GM12865 (cell line): ENCODE data around the gene FAM222A.

Experiments
- DNase-seq: peaks from one replicate; pipeline ENCODE4 v3.0.0; 2010; ENCODE audit warnings: low read depth
- H3K4me3 ChIP-seq: 2 replicates; pipeline ENCODE4 v1.5.1; 2011; ENCODE audit warnings: mild to moderate bottlenecking, low read depth, low read length, control low read depth
- CTCF ChIP-seq: IDR thresholded peaks from 2 replicates; pipeline ENCODE4 v1.5.1; 2011; ENCODE audit warnings: low read length, control low read depth, low read depth, inconsistent platforms; ENCODE audit not compliant: insufficient read depth; ENCODE audit errors: missing control alignments

Gene FAM222A

GRCh38 chr12:109811624-109811995, 98.0 kb downstream of the FAM222A start:
- no peak for DNase-seq
- H3K4me3 ChIP-seq: no peak overlapping the region
- TF ChIP-seq CTCF: no peak

GRCh38 chr12:109813810-109814416, 100.3 kb downstream of the FAM222A start:
- H3K4me3 ChIP-seq: no peak overlapping the region
- no peak for TF ChIP-seq CTCF
- no peak for DNase-seq

DNA sequence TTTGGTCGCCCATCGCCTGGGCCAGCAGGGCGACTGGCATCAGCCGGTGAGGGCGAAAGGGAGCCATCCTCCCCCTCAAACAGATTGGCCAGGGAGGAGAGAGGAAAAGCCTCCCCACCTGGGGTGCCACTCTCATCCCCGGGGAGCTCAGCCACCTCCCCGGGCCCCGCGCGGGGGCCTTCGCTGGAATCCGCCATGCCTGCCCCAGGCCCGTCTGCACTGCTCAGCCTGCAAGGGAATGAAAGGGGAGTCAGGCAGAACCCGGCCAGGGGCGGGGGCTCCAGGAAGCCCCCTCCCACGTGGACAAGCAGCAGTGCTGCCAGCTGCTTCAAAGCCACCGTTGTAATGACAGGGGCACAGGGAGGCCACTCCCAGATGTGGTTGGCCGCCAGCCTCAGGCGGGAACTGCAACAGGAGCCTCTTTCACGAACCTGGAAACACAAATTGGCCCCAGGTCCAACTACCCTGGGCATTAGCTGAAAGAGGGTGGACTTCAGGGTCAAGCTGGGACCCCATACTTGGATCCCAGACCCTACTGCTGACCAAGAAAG, 101.0 kb downstream of the FAM222A start:
- no peak overlapping the region for H3K4me3 ChIP-seq
- no peak for DNase-seq
- TF ChIP-seq CTCF: no peak

DNA sequence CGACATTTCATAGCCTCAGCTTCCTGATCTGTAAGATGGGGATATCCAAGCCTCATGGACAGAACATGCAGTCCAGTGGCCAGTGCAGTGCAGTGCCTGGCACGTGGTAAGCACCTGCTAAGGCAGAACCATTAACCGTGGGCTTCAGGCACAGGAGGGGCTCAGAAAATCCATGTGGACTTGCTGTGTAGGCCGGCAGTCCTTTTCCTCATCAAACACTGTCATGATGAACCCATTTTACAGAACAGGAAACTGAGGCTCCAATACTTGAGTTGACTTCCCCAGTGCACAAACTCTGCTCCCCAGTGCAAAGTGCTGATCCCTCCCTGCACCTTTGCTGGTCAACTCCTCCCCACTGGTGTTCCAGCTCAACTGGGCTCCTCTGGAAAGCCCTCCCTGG, 101.6 kb downstream of the FAM222A start:
- TF ChIP-seq CTCF: no peak
- DNase-seq: no peak
- no peak overlapping the region for H3K4me3 ChIP-seq

DNA sequence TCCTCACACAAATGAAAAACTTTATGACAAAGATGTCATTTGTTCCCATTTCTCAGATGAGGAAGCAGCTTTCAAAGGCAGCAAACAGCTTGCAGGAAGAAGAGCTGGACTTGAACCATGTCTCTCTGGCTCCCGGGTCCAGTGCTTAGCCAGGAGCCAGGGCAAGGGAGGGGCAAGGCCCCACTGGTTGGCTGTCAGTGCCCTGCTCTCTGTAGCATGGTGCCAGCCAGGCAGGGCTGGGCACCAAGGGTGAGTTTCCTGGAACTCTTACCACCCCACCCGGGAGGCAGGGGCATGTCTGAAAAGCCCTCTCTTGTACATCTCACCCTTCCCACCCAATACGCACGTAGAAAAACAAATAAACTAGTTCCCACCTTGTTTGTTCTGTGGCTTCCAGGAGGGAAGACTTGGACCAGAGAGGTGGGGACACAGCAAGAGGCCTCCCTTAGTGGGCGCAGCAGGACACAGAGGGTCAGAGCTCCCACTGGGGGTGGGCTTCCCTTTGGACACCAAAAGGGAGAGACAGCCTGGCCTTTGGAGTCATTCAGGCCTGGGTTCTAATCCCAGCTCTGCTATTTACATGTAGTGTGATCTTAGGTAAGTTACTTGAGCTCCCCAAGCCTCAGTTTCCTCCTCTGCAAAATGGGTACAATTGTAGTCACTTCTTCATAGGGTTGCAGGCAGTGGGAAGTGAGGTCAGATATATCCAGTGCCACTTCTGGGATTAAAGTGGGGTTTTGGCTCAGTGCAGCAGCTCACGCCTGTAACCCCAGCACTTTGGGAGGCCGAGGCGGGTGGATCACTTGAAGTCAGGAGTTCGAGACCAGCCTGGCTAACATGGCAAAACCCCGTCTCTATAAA, 102.4 kb downstream of the FAM222A start:
- H3K4me3 ChIP-seq: no peak overlapping the region
- no peak for TF ChIP-seq CTCF
- no peak for DNase-seq

GRCh38 chr12:109816870-109817269, 103.2 kb downstream of the FAM222A start:
- no peak overlapping the region for H3K4me3 ChIP-seq
- no peak for DNase-seq
- no peak for TF ChIP-seq CTCF
